DMS79 (cell line): ENCODE results near the gene FMNL3.

Experiments
- DNase-seq: peaks from one replicate; lab custom pipeline; 2025; lab: John Stamatoyannopoulos, UW

FMNL3 gene

GRCh38 chr12:49675137-49675536, 32.1 kb downstream of the FMNL3 start:
- DNase-seq: no peak

DNA sequence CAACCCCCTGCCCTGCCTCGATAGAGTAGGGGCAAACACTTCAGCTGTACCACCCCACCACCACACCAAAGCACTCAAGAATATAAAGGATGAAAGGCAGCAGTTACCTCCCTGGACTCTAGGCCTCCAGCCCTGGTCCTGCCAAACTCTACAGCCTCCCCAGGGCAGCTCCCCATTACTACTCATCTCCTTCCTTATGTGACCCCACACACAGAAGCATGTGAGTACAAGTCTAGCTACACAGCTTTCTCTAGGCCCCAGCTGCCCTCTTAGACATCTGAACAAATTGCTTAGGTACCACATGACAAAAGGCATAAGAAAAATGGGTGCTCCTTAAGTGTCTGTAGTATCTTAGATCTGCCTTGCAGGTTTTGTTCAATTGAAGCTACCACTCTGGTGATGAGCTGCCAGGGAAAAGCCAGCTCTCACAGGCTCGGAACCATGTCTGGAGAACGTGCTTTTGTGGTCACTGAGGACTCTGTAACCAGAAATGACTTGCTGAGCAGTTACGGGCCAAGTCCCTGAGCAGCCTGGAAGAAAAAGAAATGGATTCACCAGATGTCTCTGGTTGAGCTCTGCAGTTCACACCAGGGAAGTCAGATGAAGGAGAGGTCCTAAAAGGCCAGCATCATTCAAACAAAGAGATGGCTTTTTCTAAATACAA, 32.8 kb downstream of the FMNL3 start:
- DNase-seq: peak; percentile 93

DNA sequence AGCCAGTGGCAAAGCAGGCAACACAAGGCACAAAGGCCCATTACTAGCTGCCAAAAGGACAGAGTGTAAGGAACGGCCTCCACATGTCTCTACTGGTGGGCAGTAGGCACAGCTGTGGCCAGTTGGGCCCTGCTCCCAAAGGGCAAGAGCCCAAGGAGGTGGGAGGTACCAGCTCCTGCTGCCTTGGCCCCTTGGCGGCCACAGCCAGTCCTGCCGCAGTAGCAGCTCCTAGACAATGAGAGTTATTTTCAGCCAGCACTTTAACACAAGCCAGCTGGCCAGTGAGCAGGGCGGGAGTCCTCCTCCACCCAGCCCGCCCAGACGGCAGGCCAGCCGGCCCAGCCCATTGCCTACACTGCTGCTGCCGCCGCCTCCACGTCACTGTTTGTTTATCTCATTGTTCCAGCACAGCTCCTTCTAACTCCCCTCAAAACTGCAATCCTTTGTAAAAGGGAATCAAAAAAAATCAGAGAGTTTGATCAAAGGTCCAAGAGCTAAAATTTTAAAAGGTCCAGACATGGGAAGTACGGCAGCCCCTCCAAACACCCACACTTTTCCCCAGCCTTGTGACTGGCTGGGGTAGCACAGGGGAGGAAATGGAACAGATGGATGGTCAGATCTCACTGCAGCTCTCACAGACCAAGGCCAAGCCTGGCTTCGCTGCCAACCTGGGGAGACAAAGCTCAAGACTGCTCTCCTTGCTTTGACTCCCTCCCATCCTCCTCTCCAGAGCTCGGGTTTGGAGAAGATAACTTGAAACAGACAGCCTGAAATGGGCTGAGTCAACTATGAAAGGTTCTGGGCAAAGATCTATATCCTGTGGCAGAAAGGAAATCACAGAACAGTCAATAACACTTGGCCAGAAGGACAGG, 33.5 kb downstream of the FMNL3 start:
- DNase-seq: peak; percentile 64

DNA sequence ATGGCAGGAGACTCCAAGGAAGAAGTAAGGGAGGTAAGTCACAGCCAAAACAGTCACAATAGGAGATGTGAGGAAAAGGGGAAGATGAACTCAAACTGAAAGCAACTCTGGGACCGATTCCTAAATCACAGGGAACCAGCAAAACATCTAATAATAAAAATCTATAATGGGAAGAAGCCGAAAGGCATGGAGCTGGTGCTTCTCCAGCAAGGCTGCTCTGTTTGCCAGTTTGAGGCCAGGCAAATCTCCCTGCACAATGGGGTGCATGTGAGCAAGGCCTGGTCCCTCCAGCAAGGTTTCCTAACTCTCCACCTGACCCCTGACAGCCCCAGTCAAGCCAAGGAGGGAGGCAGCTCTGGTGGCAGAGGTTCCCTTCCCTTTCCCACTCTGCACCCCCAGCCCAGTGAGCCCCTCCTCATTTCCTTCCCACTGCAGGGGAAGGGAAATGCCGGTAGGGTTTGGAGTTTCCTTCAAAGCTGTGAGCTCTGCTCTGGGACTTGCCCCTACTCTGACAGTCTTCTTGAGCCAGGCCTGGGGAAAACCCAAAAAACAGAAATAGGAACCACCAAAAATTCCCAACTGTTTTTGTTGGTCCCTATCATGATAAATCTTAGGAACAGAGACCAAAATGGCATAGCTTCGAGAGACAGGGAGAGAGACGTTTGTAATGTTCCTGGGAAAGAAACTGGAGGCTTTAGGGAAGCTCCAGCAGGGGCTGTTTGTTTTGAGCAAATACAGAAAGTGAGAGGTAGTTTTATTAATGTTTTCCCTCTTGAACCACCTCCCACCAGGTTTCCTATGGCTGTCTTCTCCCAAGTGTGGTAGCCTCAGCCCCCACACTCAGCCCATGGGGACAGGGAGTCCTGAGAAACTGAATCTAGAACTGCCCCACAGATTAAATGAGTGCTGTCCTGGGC, 34.6 kb downstream of the FMNL3 start:
- DNase-seq: no peak

- no peak for DNase-seq
These were observed 36.0 kb downstream of the FMNL3 start for GRCh38 chr12:49671031-49671765.

DNA sequence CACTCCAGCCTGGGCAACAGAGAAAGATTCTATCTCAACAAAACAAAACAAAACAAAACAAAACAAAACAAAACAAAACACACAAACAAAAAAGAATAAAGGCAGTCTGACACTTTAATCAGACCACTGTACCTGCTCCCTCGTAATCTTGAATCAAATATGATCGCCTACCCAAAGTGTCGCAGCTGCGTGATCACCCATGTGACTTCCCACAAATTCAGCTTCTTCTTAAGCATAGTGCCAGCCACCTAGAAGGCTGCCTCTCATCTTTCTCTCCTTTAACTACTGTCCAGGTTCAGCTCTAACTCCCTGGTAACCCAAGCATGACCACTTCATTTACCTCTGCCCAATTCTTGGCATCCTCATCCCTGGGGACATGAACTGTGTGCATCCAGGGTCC, 37.4 kb downstream of the FMNL3 start:
- no peak for DNase-seq

DNA sequence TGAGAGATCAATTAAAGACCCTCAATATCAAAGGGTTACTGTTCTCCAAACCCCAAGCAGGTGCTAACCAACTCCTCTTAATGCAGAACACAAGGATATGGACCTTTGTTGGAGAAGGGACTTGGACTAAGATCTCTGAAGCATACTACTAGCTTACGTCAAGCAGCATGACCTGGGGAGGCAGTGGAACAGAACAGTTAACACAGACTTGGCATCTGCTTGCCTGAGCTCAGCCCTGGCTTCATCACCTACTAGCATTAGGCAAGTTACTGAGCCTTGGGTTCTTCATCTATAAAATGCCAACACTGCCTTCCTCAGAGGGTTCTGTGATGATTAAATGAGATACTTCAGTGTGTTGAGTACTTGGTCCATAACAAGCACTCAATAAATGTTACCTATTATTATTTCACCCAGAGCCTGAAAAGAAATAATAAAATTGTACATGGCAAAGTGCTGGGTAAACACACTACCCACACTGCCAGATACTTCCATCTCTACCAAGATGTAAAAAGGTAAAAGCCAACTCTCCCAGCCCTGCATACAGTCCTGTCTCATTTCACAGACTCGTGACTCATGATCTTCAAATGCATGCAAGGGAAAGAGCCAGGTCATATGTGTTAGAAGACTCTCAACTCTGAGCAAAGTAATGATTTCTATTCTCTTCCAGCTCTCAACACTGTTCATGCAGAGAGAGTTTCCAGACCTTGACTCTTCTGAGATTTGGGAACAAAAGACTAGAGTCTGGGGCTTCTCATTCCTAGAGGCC, 39.7 kb downstream of the FMNL3 start:
- DNase-seq: no peak

GRCh38 chr12:49666176-49666575, 41.0 kb downstream of the FMNL3 start:
- DNase-seq: no peak

DNA sequence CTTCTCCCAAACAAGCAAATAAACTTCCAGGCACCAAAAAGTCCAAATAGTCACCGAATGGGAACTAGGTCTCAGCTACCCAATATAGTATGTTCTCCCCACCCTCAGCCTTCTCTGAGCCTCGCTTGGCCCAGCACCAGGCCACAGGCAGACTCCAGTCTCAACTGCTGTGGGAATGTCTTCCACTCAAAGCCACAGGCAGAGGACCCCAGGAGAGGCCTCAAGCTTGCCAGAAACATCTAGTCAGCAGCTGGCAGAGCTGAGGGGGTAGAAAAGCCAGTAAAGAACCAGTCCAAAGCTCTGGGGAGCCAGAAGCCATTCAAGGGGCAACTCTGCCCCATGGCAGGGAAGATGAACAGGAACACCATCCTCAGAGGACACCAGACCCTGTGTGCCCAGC, 41.8 kb downstream of the FMNL3 start:
- no peak for DNase-seq

DNA sequence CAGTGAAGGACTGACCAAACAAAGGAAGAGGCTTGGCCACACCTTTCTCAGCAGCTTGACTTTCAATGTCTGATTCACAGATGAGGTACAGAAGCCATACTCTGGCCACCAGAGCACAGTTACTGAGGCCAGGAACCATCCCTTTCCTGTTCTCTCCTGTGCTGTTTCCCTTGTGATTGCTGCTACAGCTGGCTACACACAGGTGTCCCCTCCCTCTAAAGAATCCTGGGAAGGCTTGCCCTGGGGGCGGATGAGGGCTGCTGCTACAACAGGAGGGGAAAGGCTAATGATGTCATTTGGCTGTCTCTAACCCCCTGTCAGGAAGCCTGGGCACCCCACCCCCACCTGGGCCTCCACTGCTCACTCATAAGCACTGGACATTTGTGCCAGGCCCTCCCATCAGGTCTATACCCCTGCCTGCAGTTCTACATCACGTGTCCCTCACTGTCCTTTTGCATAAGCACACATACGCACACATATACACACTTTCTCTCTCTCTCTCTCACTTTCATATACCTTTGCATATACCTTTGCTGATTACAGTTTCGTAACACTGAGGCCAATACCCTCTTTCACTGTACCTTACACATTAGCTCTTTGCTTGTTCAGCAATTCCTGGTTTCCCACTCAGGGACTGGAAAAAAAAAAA, 42.5 kb downstream of the FMNL3 start:
- no peak for DNase-seq

GRCh38 chr12:49664167-49664566, 43.0 kb downstream of the FMNL3 start:
- no peak for DNase-seq

- DNase-seq: no peak
These were observed 44.0 kb downstream of the FMNL3 start for GRCh38 chr12:49662998-49663843.

DNA sequence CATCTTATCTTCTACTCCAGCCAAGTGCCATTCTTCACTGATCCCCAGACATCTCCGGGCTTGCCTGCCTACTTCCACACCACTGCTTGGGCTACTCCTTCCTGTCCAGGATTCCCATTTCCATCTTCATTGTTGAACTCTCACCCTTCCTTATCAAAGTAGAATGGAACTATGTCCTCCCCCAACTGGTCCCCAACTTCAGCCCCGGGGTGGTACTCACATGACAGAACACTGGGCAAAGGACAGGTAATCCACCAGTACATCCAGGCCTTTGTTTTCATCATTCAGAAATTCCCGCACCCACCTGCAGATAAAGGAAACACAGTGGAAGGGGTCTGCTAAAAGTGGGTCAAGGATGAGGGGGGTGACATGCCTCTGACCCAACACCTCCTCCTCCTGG, 45.5 kb downstream of the FMNL3 start:
- DNase-seq: no peak

DNA sequence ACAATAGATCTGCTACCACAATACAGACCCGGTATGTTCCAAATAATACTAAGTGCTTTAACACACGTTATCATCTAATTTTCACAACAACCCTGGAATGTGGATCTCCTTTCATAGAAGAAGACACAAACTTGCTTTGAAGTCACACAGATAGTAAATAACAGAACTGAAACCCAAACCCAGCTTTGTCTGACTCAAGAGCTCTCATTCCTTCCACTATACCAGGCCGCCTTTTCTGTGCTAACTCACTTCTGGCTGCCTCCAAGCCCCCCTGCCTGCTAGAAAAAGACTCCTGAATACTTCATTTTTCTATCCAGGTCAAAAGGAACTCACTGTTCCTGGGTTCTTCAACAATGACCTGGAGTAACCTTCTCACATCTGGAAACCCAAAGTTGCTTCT, 46.0 kb downstream of the FMNL3 start:
- DNase-seq: no peak

DNA sequence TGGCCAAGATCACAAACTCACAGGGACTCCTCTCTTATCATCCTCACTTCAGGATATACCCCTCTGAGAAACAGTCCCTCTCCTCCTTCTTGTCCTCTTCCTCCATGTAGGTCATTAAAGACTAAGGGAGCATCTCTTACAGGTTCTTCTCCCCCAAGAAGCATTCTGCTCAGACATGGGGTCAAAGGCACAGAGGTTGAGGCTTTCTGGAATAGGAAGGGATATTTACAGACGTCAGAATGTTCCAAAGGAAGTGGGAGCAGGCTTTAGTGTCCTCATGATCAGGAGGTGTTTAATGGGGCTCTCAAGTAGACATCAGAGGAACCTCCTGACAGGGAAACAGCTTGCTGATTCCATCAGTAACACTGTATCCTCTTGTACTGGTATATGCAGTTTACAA, 47.5 kb downstream of the FMNL3 start:
- no peak for DNase-seq

DNA sequence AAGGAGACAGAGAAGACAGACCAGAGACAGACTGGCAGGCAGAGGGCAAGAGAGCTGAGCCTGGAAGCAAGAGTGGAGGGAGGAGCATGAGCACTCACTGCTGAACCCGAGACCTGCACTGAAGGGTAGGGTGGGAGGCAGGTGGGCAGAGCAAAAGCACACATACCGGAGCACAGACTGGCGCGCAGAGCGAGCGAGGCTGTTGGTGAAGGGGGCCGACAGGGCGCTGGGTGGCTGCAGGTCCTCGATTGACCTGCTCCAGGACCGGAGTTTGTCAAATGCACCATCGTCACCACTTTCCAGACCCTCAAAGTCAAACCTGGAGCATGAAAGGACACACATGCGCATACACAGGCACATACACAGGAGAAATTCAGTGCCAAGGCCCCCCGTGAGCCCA, 48.9 kb downstream of the FMNL3 start:
- no peak for DNase-seq

DNA sequence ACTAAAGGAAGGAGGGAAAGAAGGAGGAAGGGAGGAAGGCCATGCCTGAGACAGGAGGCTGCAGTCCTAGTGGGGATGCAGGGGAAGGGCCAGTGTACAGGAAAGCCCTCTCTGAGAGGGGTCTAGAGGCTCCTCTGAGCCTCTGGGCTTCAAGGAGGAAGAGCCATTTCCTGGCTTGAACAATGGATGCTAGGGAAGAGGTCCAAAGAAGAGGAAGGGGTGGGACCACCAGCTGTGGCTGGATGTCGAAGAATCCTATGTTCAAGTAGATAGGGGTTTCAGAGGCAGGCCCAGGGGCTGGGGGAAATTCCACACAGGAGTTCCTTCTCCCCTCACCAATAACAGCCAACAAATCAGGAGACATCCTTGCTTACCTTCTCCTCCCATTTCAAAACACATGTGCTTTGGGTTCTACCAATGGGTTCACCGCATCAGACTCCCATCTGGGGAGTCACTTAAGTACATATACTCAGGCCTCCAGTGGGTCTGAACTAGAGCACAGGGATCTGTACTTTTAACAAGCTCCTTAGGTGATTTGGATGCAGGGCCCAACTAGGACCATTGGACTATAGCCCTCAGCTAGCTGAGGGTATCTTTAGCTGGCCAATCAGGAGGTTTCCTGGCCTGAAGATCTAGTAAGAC, 51.5 kb downstream of the FMNL3 start:
- DNase-seq: no peak

- no peak for DNase-seq
These were observed 52.5 kb downstream of the FMNL3 start for GRCh38 chr12:49654715-49655114.

DNA sequence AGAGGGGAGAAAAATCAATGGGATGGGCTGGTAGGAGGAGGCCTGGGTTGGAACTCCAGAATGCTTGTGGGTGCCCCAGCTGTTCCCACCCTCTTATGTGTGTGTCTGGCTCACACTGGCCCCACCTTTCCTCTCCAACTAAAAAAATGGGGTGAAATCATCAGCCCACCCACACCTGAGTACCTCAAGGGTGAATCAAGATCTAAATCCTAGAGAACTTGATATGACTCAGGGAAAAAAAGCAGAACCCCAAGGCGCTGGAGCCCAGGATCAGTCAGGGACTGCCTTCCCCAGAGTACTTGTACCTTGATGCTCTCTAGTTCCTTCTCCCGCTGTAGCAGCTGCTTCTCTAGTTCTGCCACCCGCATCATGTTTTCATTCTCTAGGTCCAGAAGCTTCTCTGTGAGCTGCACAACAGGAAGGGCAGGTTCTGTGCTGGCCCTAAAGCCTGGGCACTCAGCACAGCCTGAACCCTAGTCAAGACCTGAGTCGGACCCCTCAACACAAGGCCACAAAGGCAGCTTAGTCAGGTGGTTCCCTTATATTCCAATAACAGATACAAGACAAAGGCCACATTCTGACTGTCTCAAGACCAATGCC, 54.2 kb downstream of the FMNL3 start:
- no peak for DNase-seq
